SJSA1 (cell line): ENCODE data around the gene SETD2. TPM values are rescaled to one million over a fixed set of nuclear protein-coding genes. Genes with fewer than 3 reads are reported as not detected.
"Not testable (repeated sequence)": the region's sequence is repeated elsewhere in the genome, so short reads cannot be mapped to it uniquely, and the experiment has no call there.

Experiments used
- DNase-seq, 2 experiments: peaks; one replicate each; pipeline ENCODE4 v3.0.0-alpha.2; 2015 to 2020; ENCODE audit warnings: low spot score in 2 of 2, low read depth in 1 of 2
- H3K27ac ChIP-seq: fragments of 250-450 bp; sonication (Bioruptor Pico); 2 replicates; pipeline ENCODE4 v1.5.1; 2020; ENCODE audit warnings: mild to moderate bottlenecking, moderate library complexity
- H3K27me3 ChIP-seq: fragments of 250-450 bp; sonication (Bioruptor Pico); replicated peaks from 2 replicates; pipeline ENCODE4 v1.5.1; 2020; ENCODE audit warnings: mild to moderate bottlenecking, moderate library complexity
- H3K36me3 ChIP-seq: fragments of 250-450 bp; sonication (Bioruptor Pico); 2 replicates; pipeline ENCODE4 v1.5.1; 2020; ENCODE audit warnings: mild to moderate bottlenecking
- H3K4me1 ChIP-seq: fragments of 250-450 bp; sonication (Bioruptor Pico); replicated peaks from 2 replicates; pipeline ENCODE4 v1.6.1; 2021; ENCODE audit warnings: mild to moderate bottlenecking
- H3K4me3 ChIP-seq: fragments of 250-450 bp; sonication (Bioruptor Pico); 2 replicates; pipeline ENCODE4 v1.5.1; 2020; ENCODE audit warnings: mild to moderate bottlenecking
- H3K9me3 ChIP-seq: fragments of 250-450 bp; sonication (Bioruptor Pico); replicated peaks from 2 replicates; pipeline ENCODE4 v1.5.1; 2020; ENCODE audit warnings: mild to moderate bottlenecking
- total RNA-seq: library from RNA; depleted of rRNA; stranded (reverse); fragments of >200 nt; shearing (Covaris generic); gene quantifications from 2 replicates; pipeline ENCODE4 v1.2.3, GENCODE V29; 2014

Gene SETD2
- total RNA-seq, 1 experiment from 2014 or later = 22.7 TPM

- H3K36me3 ChIP-seq = peaks cover 45% of the 10 kb centered on the region
- not testable (repeated sequence) for H3K4me3 ChIP-seq, H3K9me3 ChIP-seq, DNase-seq, H3K4me1 ChIP-seq, H3K27ac ChIP-seq, H3K27me3 ChIP-seq
These were observed 97.7 kb downstream of the SETD2 start for GRCh38 chr3:47066259-47066658.

- H3K9me3 ChIP-seq = no peaks in the 10 kb centered on the region
- no peaks in the 10 kb centered on the region for H3K4me1 ChIP-seq
- no peak overlapping the region for H3K4me3 ChIP-seq
- H3K27ac ChIP-seq = no peak overlapping the region
- no peaks in the 10 kb centered on the region for H3K27me3 ChIP-seq
- DNase-seq = no peak
- peaks cover 44% of the 10 kb centered on the region for H3K36me3 ChIP-seq
These were observed 98.2 kb downstream of the SETD2 start for GRCh38 chr3:47065681-47066080.

GRCh38 chr3:47065058-47065457 lies 98.9 kb downstream of the SETD2 start:
- no peak overlapping the region for H3K27ac ChIP-seq
- H3K4me1 ChIP-seq = no peaks in the 10 kb centered on the region
- DNase-seq = no peak
- H3K4me3 ChIP-seq = no peak overlapping the region
- H3K27me3 ChIP-seq = no peaks in the 10 kb centered on the region
- peaks cover 40% of the 10 kb centered on the region for H3K36me3 ChIP-seq
- H3K9me3 ChIP-seq = no peaks in the 10 kb centered on the region

- no peaks in the 10 kb centered on the region for H3K4me1 ChIP-seq
- H3K4me3 ChIP-seq = no peak overlapping the region
- H3K27ac ChIP-seq = no peak overlapping the region
- DNase-seq = no peak
- peaks cover 51% of the 10 kb centered on the region for H3K36me3 ChIP-seq
- H3K27me3 ChIP-seq = no peaks in the 10 kb centered on the region
- no peaks in the 10 kb centered on the region for H3K9me3 ChIP-seq
These were observed 106.7 kb downstream of the SETD2 start for GRCh38 chr3:47057212-47057671.

GRCh38 chr3:47056705-47057104 lies 107.2 kb downstream of the SETD2 start:
- Histone ChIP-seq H3K36me3 (peaks cover 48% of the 10 kb centered on the region), H3K27ac (no peak overlapping the region), H3K4me1 (no peaks in the 10 kb centered on the region), H3K27me3 (no peaks in the 10 kb centered on the region), H3K4me3 (no peak overlapping the region), H3K9me3 (no peaks in the 10 kb centered on the region)
- DNase-seq = no peak

- H3K4me1 ChIP-seq = no peaks in the 10 kb centered on the region
- H3K9me3 ChIP-seq = no peaks in the 10 kb centered on the region
- H3K27ac ChIP-seq = no peak overlapping the region
- H3K4me3 ChIP-seq = no peak overlapping the region
- H3K27me3 ChIP-seq = no peaks in the 10 kb centered on the region
- peaks cover 33% of the 10 kb centered on the region for H3K36me3 ChIP-seq
- DNase-seq = no peak
These were observed 109.5 kb downstream of the SETD2 start for GRCh38 chr3:47054412-47054811.

- no peaks in the 10 kb centered on the region for H3K27me3 ChIP-seq
- H3K27ac ChIP-seq = no peak overlapping the region
- H3K36me3 ChIP-seq = peaks cover 20% of the 10 kb centered on the region
- H3K9me3 ChIP-seq = no peaks in the 10 kb centered on the region
- no peak for DNase-seq
- no peak overlapping the region for H3K4me3 ChIP-seq
- H3K4me1 ChIP-seq = no peaks in the 10 kb centered on the region
These were observed 116.2 kb downstream of the SETD2 start for GRCh38 chr3:47047673-47048072.

- H3K36me3 ChIP-seq = peaks cover 26% of the 10 kb centered on the region
- no peaks in the 10 kb centered on the region for H3K4me1 ChIP-seq
- H3K9me3 ChIP-seq = no peaks in the 10 kb centered on the region
- DNase-seq = no peak
- H3K27me3 ChIP-seq = no peaks in the 10 kb centered on the region
- H3K4me3 ChIP-seq = no peak overlapping the region
- no peak overlapping the region for H3K27ac ChIP-seq
These were observed 116.8 kb downstream of the SETD2 start for GRCh38 chr3:47047069-47047468.

- no peaks in the 10 kb centered on the region for H3K4me1 ChIP-seq
- peaks cover 56% of the 10 kb centered on the region for H3K36me3 ChIP-seq
- H3K27me3 ChIP-seq = no peaks in the 10 kb centered on the region
- no peak overlapping the region for H3K4me3 ChIP-seq
- H3K27ac ChIP-seq = no peak overlapping the region
- DNase-seq = no peak
- no peaks in the 10 kb centered on the region for H3K9me3 ChIP-seq
These were observed 121.6 kb downstream of the SETD2 start for GRCh38 chr3:47042231-47042791.

- Histone ChIP-seq H3K27me3 (no peaks in the 10 kb centered on the region), H3K4me3 (no peak overlapping the region), H3K9me3 (no peaks in the 10 kb centered on the region), H3K36me3 (peaks cover 63% of the 10 kb centered on the region), H3K27ac (no peak overlapping the region), H3K4me1 (peaks cover 4% of the 10 kb centered on the region; the same call in 1 of the 2 replicates)
- no peak for DNase-seq
These were observed 122.8 kb downstream of the SETD2 start for GRCh38 chr3:47041114-47041513.

- not testable (repeated sequence) for H3K27ac ChIP-seq, H3K4me3 ChIP-seq, DNase-seq, H3K4me1 ChIP-seq, H3K27me3 ChIP-seq, H3K9me3 ChIP-seq
- peaks cover 63% of the 10 kb centered on the region for H3K36me3 ChIP-seq
These were observed 126.6 kb downstream of the SETD2 start for GRCh38 chr3:47037302-47037701.

- DNase-seq = no peak
- H3K27ac ChIP-seq = no peak overlapping the region
- H3K27me3 ChIP-seq = no peaks in the 10 kb centered on the region
- H3K4me3 ChIP-seq = no peak overlapping the region
- peaks cover 4% of the 10 kb centered on the region; the same call in 1 of the 2 replicates for H3K4me1 ChIP-seq
- H3K36me3 ChIP-seq = peaks cover 60% of the 10 kb centered on the region
- no peaks in the 10 kb centered on the region for H3K9me3 ChIP-seq
These were observed 127.8 kb downstream of the SETD2 start for GRCh38 chr3:47036145-47036544.

- Histone ChIP-seq H3K4me3 (no peak overlapping the region), H3K4me1 (peaks cover 4% of the 10 kb centered on the region; the same call in 1 of the 2 replicates), H3K27ac (no peak overlapping the region), H3K27me3 (no peaks in the 10 kb centered on the region), H3K9me3 (no peaks in the 10 kb centered on the region), H3K36me3 (peaks cover 55% of the 10 kb centered on the region)
- no peak for DNase-seq
These were observed 128.3 kb downstream of the SETD2 start for GRCh38 chr3:47035645-47036044.

GRCh38 chr3:47034868-47035489 lies 128.9 kb downstream of the SETD2 start:
- no peak for DNase-seq
- Histone ChIP-seq H3K9me3 (no peaks in the 10 kb centered on the region), H3K27me3 (no peaks in the 10 kb centered on the region), H3K4me3 (no peak overlapping the region), H3K27ac (no peak overlapping the region), H3K4me1 (peaks cover 4% of the 10 kb centered on the region; the same call in 1 of the 2 replicates), H3K36me3 (peaks cover 54% of the 10 kb centered on the region)
